GM12874 (cell line): ENCODE results near the gene ACCS.

Source experiments
- TF ChIP-seq, protein P1 (sequence below): IDR thresholded peaks from 2 replicates; pipeline ENCODE4 v1.5.1; 2011; ENCODE audit warnings: low read depth, mild to moderate bottlenecking, control low read depth, low read length, moderate library complexity; ENCODE audit not compliant: insufficient read depth

ACCS gene

DNA sequence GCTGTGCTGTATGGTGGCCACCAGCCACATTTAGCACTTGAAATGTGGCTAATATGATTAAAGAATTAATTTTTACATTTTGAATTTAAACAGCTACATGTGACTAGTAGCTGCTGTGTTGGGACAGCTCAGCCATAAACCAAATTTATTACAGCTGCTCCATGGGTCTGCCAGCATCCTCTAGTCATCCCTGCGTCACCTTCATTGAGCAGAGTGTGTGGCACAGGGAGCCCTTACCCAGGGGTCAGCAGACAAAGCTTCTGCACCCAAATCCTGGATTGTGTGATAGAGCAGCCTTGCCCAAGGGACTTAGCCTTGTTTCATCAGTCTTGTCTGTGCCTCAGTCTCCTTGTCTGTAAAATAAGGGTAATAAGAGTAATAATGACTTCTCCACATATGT, 37.7 kb upstream of the ACCS start:
- TF ChIP-seq, protein P1, sequence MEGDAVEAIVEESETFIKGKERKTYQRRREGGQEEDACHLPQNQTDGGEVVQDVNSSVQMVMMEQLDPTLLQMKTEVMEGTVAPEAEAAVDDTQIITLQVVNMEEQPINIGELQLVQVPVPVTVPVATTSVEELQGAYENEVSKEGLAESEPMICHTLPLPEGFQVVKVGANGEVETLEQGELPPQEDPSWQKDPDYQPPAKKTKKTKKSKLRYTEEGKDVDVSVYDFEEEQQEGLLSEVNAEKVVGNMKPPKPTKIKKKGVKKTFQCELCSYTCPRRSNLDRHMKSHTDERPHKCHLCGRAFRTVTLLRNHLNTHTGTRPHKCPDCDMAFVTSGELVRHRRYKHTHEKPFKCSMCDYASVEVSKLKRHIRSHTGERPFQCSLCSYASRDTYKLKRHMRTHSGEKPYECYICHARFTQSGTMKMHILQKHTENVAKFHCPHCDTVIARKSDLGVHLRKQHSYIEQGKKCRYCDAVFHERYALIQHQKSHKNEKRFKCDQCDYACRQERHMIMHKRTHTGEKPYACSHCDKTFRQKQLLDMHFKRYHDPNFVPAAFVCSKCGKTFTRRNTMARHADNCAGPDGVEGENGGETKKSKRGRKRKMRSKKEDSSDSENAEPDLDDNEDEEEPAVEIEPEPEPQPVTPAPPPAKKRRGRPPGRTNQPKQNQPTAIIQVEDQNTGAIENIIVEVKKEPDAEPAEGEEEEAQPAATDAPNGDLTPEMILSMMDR = no peak

DNA sequence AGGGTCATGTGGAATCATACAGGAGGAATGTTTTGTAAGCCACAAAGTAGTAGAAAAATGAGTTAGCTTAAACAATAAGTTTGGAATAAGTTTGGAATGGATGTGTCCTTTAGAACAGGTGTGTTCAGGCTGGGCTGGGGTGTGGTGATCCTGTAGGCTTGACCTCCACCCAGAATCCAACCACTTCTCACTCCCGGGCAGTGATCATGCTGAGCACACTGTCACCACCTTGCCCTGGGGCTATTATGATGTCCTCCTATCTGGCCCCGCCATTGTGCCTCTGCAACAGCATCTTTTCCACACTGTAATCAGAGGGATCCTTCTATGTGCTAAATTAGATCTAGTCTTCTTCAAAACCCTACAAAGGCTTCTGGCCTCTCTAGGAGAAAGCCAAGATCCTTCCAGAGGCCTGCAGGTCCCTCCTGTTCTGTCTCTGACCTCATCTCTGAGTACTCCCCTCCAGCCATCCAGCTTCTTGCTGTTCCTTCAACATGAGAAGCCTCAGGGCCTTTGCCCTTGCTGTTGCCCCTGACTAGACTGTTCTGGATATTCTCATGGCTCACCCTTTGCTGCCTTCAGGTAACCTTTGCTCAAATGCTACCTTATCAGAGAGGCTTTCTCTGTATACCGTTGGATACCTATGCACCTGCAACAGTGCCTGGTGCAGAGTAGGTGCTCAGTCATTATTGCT, 37.1 kb upstream of the ACCS start:
- TF ChIP-seq, protein P1 = no peak

DNA sequence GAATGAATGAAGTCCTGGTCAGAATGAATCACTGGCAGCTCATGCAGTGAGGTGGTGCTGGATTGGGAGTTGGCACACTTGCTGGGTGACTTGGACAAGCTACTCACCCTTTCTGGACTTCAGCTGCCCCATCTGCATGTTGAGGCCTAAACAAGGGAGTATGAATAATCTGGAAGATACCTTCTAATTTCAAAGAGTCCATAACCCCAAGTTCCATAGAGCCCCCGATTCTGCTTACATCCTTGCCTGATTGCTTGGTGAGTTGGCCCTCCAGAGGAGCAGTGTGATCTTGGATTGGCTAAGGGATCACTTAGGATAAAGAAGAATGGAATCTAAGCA, 36.6 kb upstream of the ACCS start:
- TF ChIP-seq, protein P1 = no peak

DNA sequence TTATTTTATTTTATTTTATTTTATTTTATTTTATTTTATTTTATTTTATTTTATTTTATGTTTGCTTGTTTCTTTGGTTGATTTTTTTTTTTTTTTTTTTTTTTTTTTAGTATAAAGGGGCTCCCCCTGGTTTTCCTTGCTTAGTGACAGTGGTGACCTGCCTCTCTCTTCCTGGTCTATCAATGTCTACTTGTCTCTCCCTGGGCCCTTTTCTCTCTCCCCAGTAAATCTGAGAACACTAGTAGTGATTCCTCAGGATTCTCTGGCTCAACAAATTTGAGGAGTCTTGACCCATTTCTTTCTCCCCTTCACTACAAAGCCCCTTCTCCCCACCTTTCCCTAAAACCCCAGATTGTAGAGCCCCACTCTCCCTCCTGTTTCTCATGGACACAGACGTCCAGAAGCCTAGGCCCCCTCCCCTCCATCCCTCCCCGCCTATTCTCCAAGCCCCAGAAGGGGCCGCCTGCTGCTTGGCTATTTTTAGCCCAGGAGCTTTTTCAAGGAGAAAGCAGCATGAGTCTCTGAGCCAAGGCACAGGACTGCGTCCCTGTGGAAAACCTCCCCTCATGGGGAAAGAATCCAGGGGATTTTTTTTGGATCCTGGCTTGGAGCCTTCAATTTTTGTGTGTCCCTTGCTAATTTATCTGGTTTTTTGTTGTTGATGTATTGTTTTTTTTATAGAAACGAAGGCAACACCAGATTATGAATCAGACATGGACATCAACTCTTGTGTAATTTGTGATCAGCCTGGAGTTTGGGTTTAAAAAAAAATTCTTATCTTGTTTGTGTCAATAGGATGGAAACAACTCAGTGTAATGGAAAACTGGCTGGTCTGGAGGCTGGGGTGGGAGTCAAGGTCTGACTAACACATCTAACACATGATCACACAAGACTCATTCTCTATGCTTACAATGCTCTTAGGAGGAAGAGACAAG, 35.8 kb upstream of the ACCS start:
- TF ChIP-seq, protein P1 = no peak

DNA sequence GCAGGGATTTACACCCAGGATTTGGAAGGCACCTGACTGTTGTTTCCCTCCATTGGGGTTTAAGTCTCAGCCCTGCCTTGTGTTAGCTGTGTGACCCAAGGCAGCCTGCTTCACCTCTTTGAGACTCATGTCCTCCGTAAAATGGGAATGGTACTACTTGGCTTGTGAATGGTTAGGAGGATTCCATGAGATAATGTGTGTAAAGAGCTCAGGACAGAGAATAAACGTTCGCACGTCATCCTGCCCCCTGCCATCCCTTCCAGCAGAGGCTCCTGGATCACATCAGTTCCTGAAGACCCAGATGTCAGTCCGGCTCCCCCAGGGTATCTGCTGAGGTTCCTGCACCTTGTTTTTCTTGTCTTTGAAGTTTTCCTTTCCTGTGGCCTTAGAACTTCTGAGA, 35.1 kb upstream of the ACCS start:
- TF ChIP-seq, protein P1 = no peak

DNA sequence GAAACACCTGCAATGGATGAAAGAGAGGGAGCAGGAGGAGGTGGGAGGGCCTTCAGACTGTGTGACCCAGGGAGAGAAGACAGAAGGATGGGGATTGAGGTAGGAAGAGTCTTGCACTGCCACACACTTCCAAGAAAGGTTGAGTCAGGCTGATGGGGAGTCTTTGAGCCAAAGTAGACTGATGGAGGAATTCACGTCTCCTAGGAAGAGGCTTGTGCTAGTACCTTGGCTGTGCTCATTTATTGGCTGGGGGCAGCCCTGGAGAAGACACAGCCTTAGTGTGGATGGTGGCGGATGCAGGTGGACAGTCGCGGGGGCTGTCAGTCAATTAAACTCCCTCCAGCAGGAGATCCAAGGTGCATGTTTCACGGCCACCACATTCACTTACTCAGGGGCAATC, 34.5 kb upstream of the ACCS start:
- TF ChIP-seq, protein P1 = no peak

DNA sequence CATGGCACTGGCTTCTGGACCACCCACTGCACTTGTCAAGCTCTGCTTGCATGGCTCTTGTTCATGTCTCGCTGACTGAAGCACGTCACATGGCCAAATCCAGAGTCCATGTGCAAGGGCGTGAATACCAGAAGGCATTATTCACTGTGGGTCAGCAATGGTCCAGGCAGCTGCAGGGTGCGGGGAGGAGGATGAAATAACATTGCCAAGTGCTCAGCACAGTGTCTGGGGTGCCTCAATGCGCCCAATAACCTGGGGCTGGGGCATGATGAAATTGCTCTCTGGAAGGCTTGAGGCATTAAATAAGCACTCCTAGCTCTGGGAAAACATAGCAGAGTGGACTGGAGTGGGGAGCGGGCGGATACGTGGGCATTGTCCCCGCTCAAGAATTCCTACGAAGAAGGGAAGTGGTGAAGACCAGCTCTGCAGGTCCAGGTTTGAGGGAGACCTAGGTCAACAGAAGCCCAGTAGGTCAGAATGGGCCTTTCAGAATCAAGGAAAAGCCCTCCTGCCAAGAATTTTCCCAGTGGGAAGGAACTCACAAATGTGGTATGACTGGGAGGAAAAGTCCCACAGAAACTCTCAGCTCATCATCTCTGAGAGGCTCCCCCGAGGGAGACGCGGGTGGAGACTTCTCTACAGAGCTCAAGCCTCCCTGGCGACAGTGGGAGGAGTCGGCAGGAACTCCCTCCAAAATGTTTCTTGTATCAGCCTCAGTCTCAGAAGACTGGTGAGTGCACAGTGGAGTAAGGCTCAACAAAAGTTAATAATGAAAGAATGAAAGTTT, 33.6 kb upstream of the ACCS start:
- TF ChIP-seq, protein P1 = no peak
